Heart right ventricle (tissue), 16 donors: ENCODE data around the gene RWDD2A. TPM values are rescaled to one million over a fixed set of nuclear protein-coding genes. Genes with fewer than 3 reads are reported as not detected.
A peak's percentile ranks its signal among the peaks of the same experiment; 100 is the strongest.

Experiments used
- ATAC-seq, 8 donors: fragments of 200-7000 bp; cut with Tn5 transposase; one replicate each; pipeline ENCODE4 v1.9.1; 2020; ENCODE audit warnings: mild to moderate bottlenecking in 8 of 8, moderate library complexity in 8 of 8, moderate number of reproducible peaks in 1 of 8
- DNase-seq, 2 donors: peaks; one replicate each; pipeline ENCODE4 v3.0.0-alpha.2; 2020
- H3K27ac ChIP-seq, 10 donors: fragments of 200-600 bp; sonication (generic) in 2 of 10; one replicate each; pipeline versions ENCODE4 v1.5.0 to v1.8.0; 2020 to 2022; ENCODE audit warnings: mild to moderate bottlenecking in 3 of 10
- H3K27me3 ChIP-seq, 7 donors: fragments of 200-600 bp; one replicate each; pipeline ENCODE4 v1.8.0; 2021 to 2022; ENCODE audit warnings: mild to moderate bottlenecking in 2 of 7
- H3K36me3 ChIP-seq, 9 donors: fragments of 200-600 bp; sonication (generic) in 1 of 9; one replicate each; pipeline versions ENCODE4 v1.5.0 to v1.8.0; 2020 to 2022; ENCODE audit warnings: mild to moderate bottlenecking in 2 of 9
- H3K4me1 ChIP-seq, 9 donors: fragments of 200-600 bp; sonication (generic) in 1 of 9; one replicate each; pipeline versions ENCODE4 v1.5.0 to v1.8.0; 2020 to 2022; ENCODE audit warnings: mild to moderate bottlenecking in 4 of 9
- H3K4me3 ChIP-seq, 10 donors: fragments of 200-600 bp; sonication (generic) in 2 of 10; one replicate each; pipeline versions ENCODE4 v1.5.0 to v1.8.0; 2020 to 2022; ENCODE audit warnings: mild to moderate bottlenecking in 7 of 10, moderate library complexity in 2 of 10
- H3K9me3 ChIP-seq, 11 donors: fragments of 200-600 bp in 10 of 11; sonication (generic) in 2 of 11; one replicate each; pipeline versions ENCODE4 v1.5.0 to v1.8.0; 2013 to 2022; ENCODE audit warnings: mild to moderate bottlenecking in 2 of 11, control low read depth in 1 of 11, moderate library complexity in 1 of 11
- WGBS, 2 donors: extraction: QIAGEN DNeasy Blood & Tissue Kit; methylation state at CpG; one replicate each; pipeline ENCODE4 v1.1.7; 2013; ENCODE audit warnings: inconsistent platforms in 1 of 2; 5-methylcytosine and 5-hydroxymethylcytosine counted together
- intact Hi-C, 10 donors: fragments of 100-400 bp; cut with DNase I; formaldehyde crosslinking; loops; one replicate each; pipeline versions ENCODE4 v1.11.1 to v1.14.2; 2022
- polyA plus RNA-seq, 2 donors: library from polyadenylated mRNA; stranded (reverse); fragments of 200-250 nt; gene quantifications; one replicate each; pipeline ENCODE4 v1.2.3, GENCODE V29; 2013
- total RNA-seq, 10 donors: library from RNA; stranded (reverse); fragmentation: NEBNext Ultra II Directional in 3 of 10; extraction: Animal tissue kit (Norgen Biotek cat#: 25700) in 3 of 10; gene quantifications; one replicate each; pipeline versions ENCODE4 v1.2.1 to v1.2.4, GENCODE V29; 2021 to 2023
- TF ChIP-seq, protein P1 (sequence below), 9 donors: fragments of 200-600 bp; sonication (generic) in 2 of 9; IDR thresholded peaks; one replicate each; pipeline versions ENCODE4 v1.5.0 to v1.8.0; 2021 to 2022; ENCODE audit warnings: antibody characterized with exemption in 9 of 9, mild to moderate bottlenecking in 5 of 9, moderate library complexity in 1 of 9
- donor health status: Arrhythmogenic right ventricular cardiomyopathy.
- donor health status: ischemic (EF 13 %, LVEDD 7.1; RV severe dilation, severe dysfunction).
- donor health status: healthy with polysubstance abuse.
- donor health status: DM: no; HTN: yes; CAD: no.
- donor health status: DM: no; HTN: no; CAD: no.
- donor health status: ischemic (EF 25% LVEDD 6.9; RV normal size, moderate dysfunction).
- donor health status: ischemic (EF 25% LVEDD 5.7; RV mildly dilated, moderate dysfunction).
- donor health status: healthy.
- donor health status: DM: yes; HTN: yes; CAD: no.
- donor health status: Ischemic cardiomyopathy.
- donor health status: ischemic (EF 35%, LVEDD 5.7; RV mildly dilated, moderate dysfunction).
- donor health status: nonischemic (EF 11% LVEDD 7.7; RV severe dilation, severe dysfunction).
- donor health status: DM: yes; HTN: yes; CAD: no.
- donor health status: PGD.
- donor health status: ischemic (EF 29% LVEDD 5.4; RV normal size, mild dysfunction).
- donor health status: nonischemic (EF 23%, LVEDD 6.1; RV moderate dilation, normal function).

Gene RWDD2A
- total and polyA plus RNA-seq, 12 donors, result 1.9 to 4.2 (median 3.4) TPM

DNA sequence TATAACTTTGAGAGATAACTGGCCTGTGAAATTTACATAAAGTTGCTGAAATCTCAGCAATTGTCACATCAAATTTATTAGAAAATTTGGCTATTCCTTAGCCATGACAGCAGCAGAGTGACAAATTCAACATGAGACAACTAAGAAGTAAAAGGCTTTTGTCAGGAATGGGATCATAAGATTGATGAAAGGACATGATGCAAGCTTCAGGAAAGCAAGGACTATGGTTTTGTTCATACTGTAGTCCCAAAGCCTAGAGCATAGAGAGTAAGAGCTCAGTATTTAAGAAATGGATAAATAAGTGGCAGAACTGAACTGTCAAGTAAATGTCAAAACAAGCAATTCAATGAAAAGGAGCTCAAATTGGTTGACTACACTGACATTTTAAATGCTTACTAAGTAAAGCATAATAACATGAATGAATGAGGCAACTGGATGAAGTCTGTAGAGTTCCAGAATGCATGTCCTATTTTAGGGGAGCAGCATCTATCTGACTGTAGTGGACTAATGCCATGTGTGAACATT lies 12.7 kb upstream of the RWDD2A start:
- Histone ChIP-seq H3K27me3 (no peaks in the 10 kb centered on the region), H3K9me3 (no peaks in the 10 kb centered on the region), H3K36me3 (peaks cover 0 to 97% (median 29%) of the 10 kb centered on the region in 9 donors), H3K4me3 (no peak overlapping the region), H3K27ac (no peak overlapping the region), H3K4me1 (peaks cover 0 to 21% (median 6%) of the 10 kb centered on the region in 9 donors)
- DNase-seq (no peak), ATAC-seq (no peak)
- TF ChIP-seq, protein P1, sequence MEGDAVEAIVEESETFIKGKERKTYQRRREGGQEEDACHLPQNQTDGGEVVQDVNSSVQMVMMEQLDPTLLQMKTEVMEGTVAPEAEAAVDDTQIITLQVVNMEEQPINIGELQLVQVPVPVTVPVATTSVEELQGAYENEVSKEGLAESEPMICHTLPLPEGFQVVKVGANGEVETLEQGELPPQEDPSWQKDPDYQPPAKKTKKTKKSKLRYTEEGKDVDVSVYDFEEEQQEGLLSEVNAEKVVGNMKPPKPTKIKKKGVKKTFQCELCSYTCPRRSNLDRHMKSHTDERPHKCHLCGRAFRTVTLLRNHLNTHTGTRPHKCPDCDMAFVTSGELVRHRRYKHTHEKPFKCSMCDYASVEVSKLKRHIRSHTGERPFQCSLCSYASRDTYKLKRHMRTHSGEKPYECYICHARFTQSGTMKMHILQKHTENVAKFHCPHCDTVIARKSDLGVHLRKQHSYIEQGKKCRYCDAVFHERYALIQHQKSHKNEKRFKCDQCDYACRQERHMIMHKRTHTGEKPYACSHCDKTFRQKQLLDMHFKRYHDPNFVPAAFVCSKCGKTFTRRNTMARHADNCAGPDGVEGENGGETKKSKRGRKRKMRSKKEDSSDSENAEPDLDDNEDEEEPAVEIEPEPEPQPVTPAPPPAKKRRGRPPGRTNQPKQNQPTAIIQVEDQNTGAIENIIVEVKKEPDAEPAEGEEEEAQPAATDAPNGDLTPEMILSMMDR (IDR thresholded peaks at IDR 0.05), result no peak
- intact Hi-C loops, result no loop called here

DNA sequence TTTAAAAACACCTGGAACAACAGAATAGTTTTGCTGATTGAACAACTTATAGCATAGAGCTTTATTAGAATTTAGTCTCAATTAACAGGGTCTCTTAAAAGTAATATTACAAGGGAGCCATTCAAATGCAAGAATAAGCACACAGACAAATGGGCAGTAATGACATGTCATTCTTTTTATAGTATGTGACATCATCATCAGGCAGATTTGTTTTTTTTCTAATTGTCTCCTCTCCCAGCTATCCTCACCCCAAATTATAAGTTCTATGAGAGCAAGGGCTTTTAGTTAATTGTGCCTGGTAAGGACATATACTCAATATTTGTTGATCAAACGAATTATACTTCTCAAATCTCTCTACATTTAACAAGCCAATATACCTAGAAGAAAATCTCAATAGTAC lies 11.0 kb upstream of the RWDD2A start:
- peak overlapping the region in 4 of 10 donors; percentile 9 to 51 (median 25) for H3K27ac ChIP-seq
- intact Hi-C loops, result no loop called here
- TF ChIP-seq, protein P1 (IDR thresholded peaks at IDR 0.05), result no peak
- DNase-seq (no peak), ATAC-seq (no peak)
- peaks cover 0 to 21% (median 6%) of the 10 kb centered on the region in 9 donors for H3K4me1 ChIP-seq
- no peaks in the 10 kb centered on the region for H3K9me3 ChIP-seq
- 91 to 96% methylated on average over 1 of the region's 1 CpG for WGBS, 2 donors
- no peaks in the 10 kb centered on the region for H3K27me3 ChIP-seq
- peaks cover 0 to 97% (median 37%) of the 10 kb centered on the region in 9 donors for H3K36me3 ChIP-seq
- no peak overlapping the region for H3K4me3 ChIP-seq

DNA sequence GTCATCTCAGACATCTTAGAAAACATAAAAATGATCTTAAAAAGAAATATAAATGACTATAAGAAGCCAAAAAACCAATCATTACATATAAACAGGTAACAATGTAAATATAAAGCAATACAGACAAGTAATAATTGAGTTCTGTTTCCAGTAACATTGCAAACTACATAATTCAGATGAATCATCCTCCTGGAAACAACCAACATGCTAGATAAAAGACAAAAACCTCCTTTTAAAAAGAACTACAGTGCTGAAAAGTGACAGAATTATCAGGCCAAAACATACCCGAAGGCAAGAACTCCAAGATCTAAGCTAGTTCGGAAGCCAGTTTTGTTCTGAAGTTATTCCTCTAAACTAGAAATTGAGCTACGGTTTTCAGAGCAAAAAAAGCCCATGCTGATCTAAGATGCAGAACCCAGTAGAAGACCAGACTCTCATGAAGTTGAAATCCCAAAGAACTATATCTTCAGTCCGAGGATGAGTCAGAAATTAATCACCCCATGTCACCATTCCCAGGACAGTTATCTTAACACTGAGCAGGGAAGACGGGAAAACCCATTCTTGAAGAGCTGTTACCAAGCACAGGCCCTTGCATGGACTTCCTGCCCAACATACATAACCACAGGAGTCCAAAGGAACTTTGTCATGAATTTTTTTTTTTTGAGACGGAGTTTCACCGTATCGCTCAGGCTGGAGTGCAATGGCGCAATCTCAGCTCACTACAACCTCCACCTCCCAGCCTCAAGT lies 9.9 kb upstream of the RWDD2A start:
- Histone ChIP-seq H3K4me3 (no peak overlapping the region), H3K36me3 (peaks cover 0 to 97% (median 46%) of the 10 kb centered on the region in 9 donors), H3K27ac (peak overlapping the region in 6 of 10 donors; percentile 15 to 51 (median 33)), H3K27me3 (no peaks in the 10 kb centered on the region), H3K9me3 (no peaks in the 10 kb centered on the region), H3K4me1 (peaks cover 0 to 21% (median 6%) of the 10 kb centered on the region in 9 donors)
- intact Hi-C loops, result no loop called here
- TF ChIP-seq, protein P1 (IDR thresholded peaks at IDR 0.05), result no peak
- 59 to 65% methylated on average over 9 of the region's 9 CpGs for WGBS, 2 donors
- DNase-seq, result no peak
- peak in 7 of 8 donors; percentile 45 to 94 (median 75) for ATAC-seq

DNA sequence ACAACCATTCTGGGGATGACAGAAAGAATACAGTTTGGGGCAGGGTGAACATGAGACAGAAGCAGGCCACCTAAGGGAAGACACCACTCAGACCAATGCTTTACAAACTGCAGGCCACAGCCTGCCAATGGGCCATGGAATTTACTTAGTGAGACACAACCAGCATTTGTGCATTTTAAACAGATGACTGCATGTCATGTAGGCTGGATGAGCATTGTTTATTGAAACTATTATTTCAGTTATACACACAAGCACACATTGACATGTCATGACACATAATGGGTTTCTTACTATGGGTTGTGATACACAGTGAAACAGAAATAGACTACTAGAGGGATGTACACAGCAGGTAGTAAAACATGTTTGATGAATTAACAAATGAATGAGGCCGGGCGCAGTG lies 8.1 kb upstream of the RWDD2A start:
- Histone ChIP-seq H3K27me3 (no peaks in the 10 kb centered on the region), H3K36me3 (peaks cover 0 to 98% (median 46%) of the 10 kb centered on the region in 9 donors), H3K4me3 (no peak overlapping the region), H3K4me1 (peaks cover 0 to 21% (median 6%) of the 10 kb centered on the region in 9 donors), H3K27ac (no peak overlapping the region), H3K9me3 (no peaks in the 10 kb centered on the region)
- intact Hi-C loops, result no loop called here
- DNase-seq (no peak), ATAC-seq (no peak)
- TF ChIP-seq, protein P1 (IDR thresholded peaks at IDR 0.05), result no peak
- WGBS, 2 donors, result 95 to 96% methylated on average over 2 of the region's 2 CpGs
